K562 (cell line): ENCODE measurements around the gene EIF4G2. TPM values are rescaled to one million over a fixed set of nuclear protein-coding genes. Genes with fewer than 3 reads are reported as not detected.

ENCODE experiments used
- ETS2 ChIP-seq: IDR thresholded peaks from 2 replicates; pipeline ENCODE4 v1.6.1; 2016; ENCODE audit warnings: borderline replicate concordance, missing genetic modification characterization, mild to moderate bottlenecking, moderate library complexity, missing compliant biosample characterization; ENCODE audit not compliant: poor library complexity, severe bottlenecking
- HDAC8 ChIP-seq: fragments of 450-650 bp; IDR thresholded peaks from 2 replicates; pipeline ENCODE4 v1.6.1; 2016; ENCODE audit warnings: mild to moderate bottlenecking, missing genetic modification characterization, moderate library complexity, missing compliant biosample characterization
- HMGXB4 ChIP-seq: sonication (generic); formaldehyde crosslinking; IDR thresholded peaks from 2 replicates; pipeline ENCODE4 v1.8.1; 2023; ENCODE audit warnings: mild to moderate bottlenecking, missing genetic modification reagents
- MED1 ChIP-seq: sonication (generic); formaldehyde crosslinking; IDR thresholded peaks from 2 replicates; pipeline ENCODE4 v1.8.1; 2023; ENCODE audit warnings: missing genetic modification reagents, borderline replicate concordance
- MTA3 ChIP-seq: fragments of 450-650 bp; formaldehyde crosslinking; IDR thresholded peaks from 2 replicates; pipeline ENCODE4 v1.6.1; 2017; ENCODE audit warnings: mild to moderate bottlenecking, borderline replicate concordance
- PKNOX1 ChIP-seq: fragments of 450-650 bp; IDR thresholded peaks from 2 replicates; pipeline ENCODE4 v1.6.1; 2016
- POLR2G ChIP-seq: fragments of 200-400 bp; formaldehyde crosslinking; IDR thresholded peaks from 2 replicates; pipeline ENCODE4 v1.6.1; 2017; ENCODE audit warnings: low read depth, mild to moderate bottlenecking, antibody characterized with exemption, low read length, moderate library complexity
- POLR2H ChIP-seq: IDR thresholded peaks from 2 replicates; pipeline ENCODE4 v1.6.1; 2016; ENCODE audit warnings: missing genetic modification characterization, low read depth, mild to moderate bottlenecking, control low read depth, missing compliant biosample characterization, moderate library complexity
- RB1 ChIP-seq: fragments of 450-650 bp; IDR thresholded peaks from 2 replicates; pipeline ENCODE4 v1.6.1; 2017; ENCODE audit warnings: low read depth, mild to moderate bottlenecking
- TCF3 ChIP-seq: sonication (generic); formaldehyde crosslinking; IDR thresholded peaks from 2 replicates; pipeline ENCODE4 v1.4.0; 2020; ENCODE audit warnings: mild to moderate bottlenecking, missing genetic modification reagents
- TFAP4 ChIP-seq: sonication (generic); formaldehyde crosslinking; IDR thresholded peaks from 2 replicates; pipeline ENCODE4 v1.8.0; 2022; ENCODE audit warnings: missing genetic modification reagents, mild to moderate bottlenecking, moderate library complexity, borderline replicate concordance
- THRAP3 ChIP-seq: fragments of 450-650 bp; IDR thresholded peaks from 2 replicates; pipeline ENCODE4 v1.6.1; 2016; ENCODE audit warnings: mild to moderate bottlenecking, inconsistent platforms, borderline replicate concordance
- ZFPM2 ChIP-seq: fragments of 250-450 bp; sonication (Bioruptor Pico); IDR thresholded peaks from 2 replicates; pipeline ENCODE4 v1.5.1; 2022; ENCODE audit warnings: mild to moderate bottlenecking
- ZNF146 ChIP-seq: IDR thresholded peaks from one replicate; pipeline ENCODE4 v1.6.1; 2018; ENCODE audit warnings: missing compliant biosample characterization; ENCODE audit not compliant: unreplicated experiment
- ZSCAN32 ChIP-seq: fragments of 450-650 bp; formaldehyde crosslinking; IDR thresholded peaks from 2 replicates; pipeline ENCODE4 v1.4.0; 2020; ENCODE audit warnings: mild to moderate bottlenecking, moderate library complexity
- polyA plus RNA-seq, 8 experiments: library from polyadenylated mRNA; depleted of rRNA in 4 of 8; stranded (reverse) in 5 of 8; unstranded in 3 of 8; fragments of >200 nt; fragmentation: Nextera tagmentation in 2 of 8; fragmentation: Illumina TruSeq in 1 of 8; extraction: Ambion mirVana in 2 of 8; extraction: Trizol in 1 of 8; gene quantifications; 2 replicates each; pipeline versions ENCODE4 v1.2.1 to v1.2.3, GENCODE V29; 2011 to 2014; ENCODE audit warnings: inconsistent platforms in 1 of 8, missing spikeins in 1 of 8
- total RNA-seq, 7 experiments: library from RNA; depleted of rRNA in 6 of 7; stranded (reverse); fragments of >200 nt in 6 of 7; fragmentation: Illumina TruSeq in 2 of 7; extraction: Trizol in 2 of 7; gene quantifications; 2 replicates each; pipeline versions ENCODE4 v1.2.1 to v1.2.3, GENCODE V29; 2011 to 2021; ENCODE audit warnings: low replicate concordance in 1 of 7
- TF ChIP-seq, protein P1 (sequence below): sonication (generic); formaldehyde crosslinking; IDR thresholded peaks from 2 replicates; pipeline ENCODE4 v1.8.1; 2023; ENCODE audit warnings: missing genetic modification reagents, mild to moderate bottlenecking, borderline replicate concordance

Gene EIF4G2
- total and polyA plus RNA-seq, 9 of the 15 experiments (the other 6 are each of a cell fraction or from before 2014, with no cell fraction given) = 206 to 790 (median 646) TPM

DNA sequence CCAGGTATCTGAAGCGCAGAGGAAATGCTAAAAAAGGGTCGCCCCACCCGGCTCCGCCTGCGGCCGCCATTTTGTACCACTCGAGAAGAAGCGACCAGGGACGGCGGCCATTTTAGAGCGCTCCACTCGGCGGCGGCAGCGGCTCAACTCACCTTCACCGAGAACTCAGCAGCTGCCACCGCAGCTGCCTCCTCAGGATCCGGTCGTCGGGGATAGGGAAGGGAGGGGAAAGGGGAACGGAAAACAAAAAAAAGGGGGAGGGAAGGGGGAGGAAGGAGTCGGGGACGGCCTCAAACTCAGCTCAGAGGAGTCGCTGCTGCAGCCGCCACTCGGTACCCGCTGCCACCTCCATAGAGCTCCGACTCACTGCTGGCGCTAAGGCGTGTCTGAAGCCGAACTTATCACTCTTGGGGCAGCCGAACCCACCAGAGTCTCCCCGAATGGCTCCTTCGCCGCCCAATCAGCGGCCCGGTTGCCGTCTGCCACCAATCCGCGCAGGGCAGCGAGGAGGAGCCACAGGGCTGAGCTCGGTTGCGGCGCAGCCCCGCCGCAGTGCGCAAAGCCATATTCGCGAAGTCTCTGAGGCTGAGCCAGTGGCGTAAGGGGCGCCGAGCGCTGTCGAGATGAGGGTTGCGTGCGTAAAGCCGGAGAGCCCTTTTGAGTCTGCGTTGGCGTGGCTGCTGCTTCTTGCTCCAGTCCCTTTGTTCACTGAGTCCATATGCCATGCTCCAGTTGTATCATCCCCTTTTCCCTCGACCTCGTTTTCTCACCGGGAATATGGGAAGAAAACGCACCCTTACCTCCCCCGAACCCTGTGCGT, at the start of gene EIF4G2 (continued):
- TF ChIP-seq, protein P1, sequence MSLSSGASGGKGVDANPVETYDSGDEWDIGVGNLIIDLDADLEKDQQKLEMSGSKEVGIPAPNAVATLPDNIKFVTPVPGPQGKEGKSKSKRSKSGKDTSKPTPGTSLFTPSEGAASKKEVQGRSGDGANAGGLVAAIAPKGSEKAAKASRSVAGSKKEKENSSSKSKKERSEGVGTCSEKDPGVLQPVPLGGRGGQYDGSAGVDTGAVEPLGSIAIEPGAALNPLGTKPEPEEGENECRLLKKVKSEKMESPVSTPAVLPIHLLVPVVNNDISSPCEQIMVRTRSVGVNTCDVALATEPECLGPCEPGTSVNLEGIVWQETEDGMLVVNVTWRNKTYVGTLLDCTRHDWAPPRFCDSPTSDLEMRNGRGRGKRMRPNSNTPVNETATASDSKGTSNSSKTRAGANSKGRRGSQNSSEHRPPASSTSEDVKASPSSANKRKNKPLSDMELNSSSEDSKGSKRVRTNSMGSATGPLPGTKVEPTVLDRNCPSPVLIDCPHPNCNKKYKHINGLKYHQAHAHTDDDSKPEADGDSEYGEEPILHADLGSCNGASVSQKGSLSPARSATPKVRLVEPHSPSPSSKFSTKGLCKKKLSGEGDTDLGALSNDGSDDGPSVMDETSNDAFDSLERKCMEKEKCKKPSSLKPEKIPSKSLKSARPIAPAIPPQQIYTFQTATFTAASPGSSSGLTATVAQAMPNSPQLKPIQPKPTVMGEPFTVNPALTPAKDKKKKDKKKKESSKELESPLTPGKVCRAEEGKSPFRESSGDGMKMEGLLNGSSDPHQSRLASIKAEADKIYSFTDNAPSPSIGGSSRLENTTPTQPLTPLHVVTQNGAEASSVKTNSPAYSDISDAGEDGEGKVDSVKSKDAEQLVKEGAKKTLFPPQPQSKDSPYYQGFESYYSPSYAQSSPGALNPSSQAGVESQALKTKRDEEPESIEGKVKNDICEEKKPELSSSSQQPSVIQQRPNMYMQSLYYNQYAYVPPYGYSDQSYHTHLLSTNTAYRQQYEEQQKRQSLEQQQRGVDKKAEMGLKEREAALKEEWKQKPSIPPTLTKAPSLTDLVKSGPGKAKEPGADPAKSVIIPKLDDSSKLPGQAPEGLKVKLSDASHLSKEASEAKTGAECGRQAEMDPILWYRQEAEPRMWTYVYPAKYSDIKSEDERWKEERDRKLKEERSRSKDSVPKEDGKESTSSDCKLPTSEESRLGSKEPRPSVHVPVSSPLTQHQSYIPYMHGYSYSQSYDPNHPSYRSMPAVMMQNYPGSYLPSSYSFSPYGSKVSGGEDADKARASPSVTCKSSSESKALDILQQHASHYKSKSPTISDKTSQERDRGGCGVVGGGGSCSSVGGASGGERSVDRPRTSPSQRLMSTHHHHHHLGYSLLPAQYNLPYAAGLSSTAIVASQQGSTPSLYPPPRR (CRISPR knock-in tag) = no peak
- TF ChIP-seq TCF3 (CRISPR knock-in tag) = peak; percentile 50
- TF ChIP-seq ZNF146 (CRISPR knock-in tag) = no peak
- TF ChIP-seq TFAP4 = peak; percentile 80
- TF ChIP-seq POLR2H (tag) = peak; percentile 99
- TF ChIP-seq MTA3 = peak; percentile 90
- TF ChIP-seq PKNOX1 = peak; percentile 95
- TF ChIP-seq ZSCAN32 (CRISPR knock-in tag) = peak; percentile 38; the same call in 1 of the 2 replicates
- no peak for TF ChIP-seq ZFPM2 (CRISPR knock-in tag)
- peak; percentile 98 for TF ChIP-seq POLR2G
- TF ChIP-seq HMGXB4 (CRISPR knock-in tag) = 0 out of 2 replicates have a peak, but pooled peaks have one; percentile 28
- TF ChIP-seq RB1 = peak; percentile 42
- peak; percentile 71; the same call in 1 of the 2 replicates for TF ChIP-seq HDAC8 (tag)
- TF ChIP-seq ETS2 (tag) = no peak
- no peak for TF ChIP-seq MED1 (CRISPR knock-in tag)
- peak; percentile 56; the same call in 1 of the 2 replicates for TF ChIP-seq THRAP3
